ENCODE data around the gene PFDN1.

PFDN1 gene

GRCh38 chr5:140261403-140262171 lies 41.3 kb downstream of the PFDN1 start:
- TF ChIP-seq CTCF (IDR thresholded peaks at IDR 0.05), result no peak
- peak; percentile 83 for DNase-seq (ENCODE audit: low spot score)
- peak overlapping the region; percentile 60 to 77 for H3K27ac ChIP-seq
- H3K4me3 ChIP-seq, result peak overlapping the region; percentile 39

- H3K27ac ChIP-seq, result no peak overlapping the region
- no peak for DNase-seq (ENCODE audit: low spot score)
- TF ChIP-seq CTCF (IDR thresholded peaks at IDR 0.05), result no peak
- no peak overlapping the region for H3K4me3 ChIP-seq
Observed at GRCh38 chr5:140260089-140260656, 42.7 kb downstream of the PFDN1 start.

- no peak for DNase-seq (ENCODE audit: low spot score)
- Histone ChIP-seq H3K4me3 (no peak overlapping the region), H3K27ac (no peak overlapping the region)
- TF ChIP-seq CTCF (IDR thresholded peaks at IDR 0.05), result no peak
Observed at GRCh38 chr5:140259500-140259899, 43.4 kb downstream of the PFDN1 start.

- H3K27ac ChIP-seq, result no peak overlapping the region
- DNase-seq (ENCODE audit: low spot score), result no peak
- TF ChIP-seq CTCF (IDR thresholded peaks at IDR 0.05), result no peak
Observed at GRCh38 chr5:140258873-140259272, 44.0 kb downstream of the PFDN1 start.

GRCh38 chr5:140258016-140258415 lies 44.9 kb downstream of the PFDN1 start:
- TF ChIP-seq CTCF (IDR thresholded peaks at IDR 0.05), result no peak
- DNase-seq (ENCODE audit: low spot score), result no peak
- Histone ChIP-seq H3K4me3 (no peak overlapping the region), H3K27ac (no peak overlapping the region)

More at GRCh38 chr5:140258873-140259272, 44.0 kb downstream of the PFDN1 start:
- no peak overlapping the region for H3K4me3 ChIP-seq

GRCh38 chr5:140256726-140257125 lies 46.2 kb downstream of the PFDN1 start:
- TF ChIP-seq CTCF (IDR thresholded peaks at IDR 0.05), result no peak
- Histone ChIP-seq H3K27ac (no peak overlapping the region), H3K4me3 (no peak overlapping the region)
- DNase-seq (ENCODE audit: low spot score), result no peak
